GM18520 (cell line): ENCODE data around the gene MEMO1.
"Not testable (repeated sequence)": the region's sequence is repeated elsewhere in the genome, so short reads cannot be mapped to it uniquely, and the experiment has no call there.

Experiments
- ATAC-seq: cut with Tn5 transposase; IDR thresholded peaks from one replicate; pipeline ENCODE4 v1.9.1; 2021; ENCODE audit not compliant: unreplicated experiment

The MEMO1 gene

DNA sequence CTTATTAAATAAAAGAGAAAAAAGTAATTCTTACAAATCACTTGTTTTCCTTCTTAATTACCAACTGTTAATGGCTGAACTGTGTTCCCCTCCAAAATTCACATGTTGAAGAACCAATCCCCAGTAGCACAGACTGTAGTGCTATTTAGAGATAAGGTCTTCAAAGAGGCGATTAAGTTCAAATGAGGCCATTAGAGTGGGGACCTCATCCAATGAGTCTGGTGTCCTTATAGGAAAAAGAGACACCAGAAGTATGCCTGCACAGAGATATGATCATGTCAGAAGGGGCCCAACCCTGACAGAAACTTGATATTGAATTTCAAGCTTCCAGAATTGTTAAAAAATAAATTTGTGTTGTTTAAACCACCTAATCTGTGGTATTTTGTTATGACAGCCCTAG lies 89.8 kb downstream of the MEMO1 start:
- no peak for ATAC-seq

- no peak for ATAC-seq
Measured at GRCh38 chr2:31919499-31919898, 91.3 kb downstream of the MEMO1 start.

DNA sequence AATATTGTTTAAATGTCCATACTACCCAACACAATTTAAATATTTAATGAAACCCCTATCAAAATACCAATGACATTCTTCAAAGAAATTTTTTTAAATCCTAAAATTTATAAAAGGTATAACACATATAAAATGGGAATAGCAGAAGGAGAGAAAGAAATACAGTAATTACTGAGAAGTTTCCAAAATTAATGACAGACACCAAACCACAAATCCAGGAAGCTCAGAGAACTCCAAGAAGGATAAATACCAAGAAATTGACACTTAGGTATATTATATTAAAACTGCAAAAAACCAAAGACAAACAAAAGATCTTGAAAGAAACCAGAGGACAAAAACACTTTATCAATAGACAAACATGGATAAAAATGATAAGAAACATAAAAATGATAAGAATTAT lies 101.1 kb downstream of the MEMO1 start:
- ATAC-seq: no peak

DNA sequence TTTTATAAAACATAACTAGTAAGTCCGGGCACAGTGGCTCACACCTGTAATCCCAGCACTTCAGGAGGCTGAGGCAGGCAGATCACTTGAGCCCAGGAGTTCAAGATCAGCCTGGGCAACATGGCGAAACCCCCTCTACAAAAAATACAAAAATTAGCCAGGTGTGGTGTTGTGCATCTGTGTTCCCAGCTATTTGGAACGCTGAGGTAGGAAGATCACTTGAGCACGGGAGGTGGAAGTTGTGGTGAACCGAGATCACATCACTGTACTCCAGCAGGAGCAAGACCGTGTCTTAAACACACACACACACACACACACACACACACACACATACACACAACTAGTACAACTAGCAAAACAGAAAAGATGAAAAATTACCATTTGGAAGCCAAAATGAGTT lies 103.3 kb downstream of the MEMO1 start:
- ATAC-seq: not testable (repeated sequence)

DNA sequence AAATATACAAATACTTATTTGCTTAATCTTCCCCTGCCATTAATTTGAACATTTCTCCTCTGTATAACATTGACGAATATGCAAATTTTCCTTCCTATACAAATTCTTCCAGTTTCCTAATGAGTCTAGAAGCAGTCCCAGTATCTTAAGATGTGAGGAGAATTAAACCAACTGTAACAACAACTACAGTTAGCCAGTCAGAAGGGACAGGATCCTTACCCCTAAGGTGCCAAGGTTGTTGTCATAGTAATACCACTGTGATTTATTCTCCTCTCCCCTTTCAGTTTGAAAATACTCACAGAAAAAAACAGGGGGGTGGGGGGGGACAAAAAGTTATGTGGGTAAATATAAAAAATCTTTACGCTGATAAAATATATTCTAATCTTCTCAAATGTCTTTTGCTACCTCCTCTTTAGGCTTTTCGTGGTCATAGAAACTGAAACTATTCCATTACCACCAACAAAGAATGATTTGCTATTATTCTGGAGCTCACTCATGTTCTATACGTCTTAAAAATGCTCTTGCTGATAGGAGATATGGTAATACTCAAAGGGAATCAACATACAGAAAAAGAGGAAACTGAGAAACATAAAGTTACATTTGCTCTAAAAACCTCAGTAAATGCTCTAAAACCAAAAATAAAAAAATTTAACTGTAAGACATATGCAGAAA lies 107.6 kb downstream of the MEMO1 start:
- no peak for ATAC-seq

DNA sequence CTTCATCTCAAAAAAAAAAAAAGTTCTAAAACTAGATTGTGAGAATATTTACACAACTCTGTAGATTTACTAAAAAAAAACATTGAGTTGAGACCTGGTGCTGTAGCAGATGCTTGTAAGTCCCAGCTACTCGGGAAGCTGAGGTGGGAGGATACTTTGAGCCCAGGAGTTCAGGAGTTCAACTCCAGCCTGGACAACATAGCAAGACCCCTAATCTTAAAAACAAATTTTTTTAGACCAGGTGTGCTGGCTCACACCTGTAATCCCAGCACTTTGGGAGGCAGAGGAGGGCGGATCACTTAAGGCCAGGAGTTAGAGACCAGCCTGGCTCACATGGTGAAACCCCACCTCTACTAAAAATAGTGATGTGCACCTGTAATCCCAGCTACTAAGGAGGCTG lies 108.9 kb downstream of the MEMO1 start:
- no peak for ATAC-seq

DNA sequence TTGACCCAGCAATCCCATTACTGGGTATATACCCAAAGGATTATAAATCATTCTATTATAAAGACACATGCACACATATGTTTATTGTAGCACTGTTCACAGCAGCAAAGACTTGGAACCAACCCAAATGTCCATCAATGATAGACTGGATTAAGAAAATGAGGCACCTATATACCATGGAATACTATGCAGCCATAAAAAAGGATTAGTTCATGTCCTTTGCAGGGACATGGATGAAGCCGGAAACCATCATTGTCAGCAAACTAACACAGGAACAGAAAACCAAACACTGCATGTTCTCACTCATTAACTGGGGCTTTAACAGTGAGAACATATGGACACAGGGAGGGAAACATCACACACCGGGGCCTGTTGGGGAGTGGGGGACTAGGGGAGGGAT lies 110.7 kb downstream of the MEMO1 start:
- ATAC-seq: not testable (repeated sequence)

- ATAC-seq: not testable (repeated sequence)
Measured at GRCh38 chr2:31898346-31898745, 112.5 kb downstream of the MEMO1 start.

GRCh38 chr2:31897340-31897739 lies 113.5 kb downstream of the MEMO1 start:
- not testable (repeated sequence) for ATAC-seq

GRCh38 chr2:31896293-31896692 lies 114.5 kb downstream of the MEMO1 start:
- ATAC-seq: no peak

DNA sequence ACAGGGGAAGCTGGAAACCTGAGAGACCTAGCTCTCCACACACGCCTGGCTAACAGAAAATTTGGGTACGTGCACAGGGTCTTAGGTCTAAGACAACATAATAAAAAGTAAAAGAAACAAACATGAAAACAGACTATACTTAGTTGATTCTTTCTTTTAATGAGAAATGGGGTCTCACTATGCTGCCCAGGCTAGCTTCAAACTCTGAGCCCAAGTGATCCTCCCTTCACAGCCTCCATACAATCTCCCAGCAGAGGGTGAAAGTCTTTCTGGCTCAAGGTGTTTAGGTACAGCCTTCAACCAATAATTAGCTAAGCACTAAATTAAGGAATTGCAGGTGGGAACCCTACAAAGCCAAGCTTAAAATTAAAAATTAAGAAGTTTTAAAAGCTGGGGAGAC lies 116.2 kb downstream of the MEMO1 start:
- no peak for ATAC-seq

DNA sequence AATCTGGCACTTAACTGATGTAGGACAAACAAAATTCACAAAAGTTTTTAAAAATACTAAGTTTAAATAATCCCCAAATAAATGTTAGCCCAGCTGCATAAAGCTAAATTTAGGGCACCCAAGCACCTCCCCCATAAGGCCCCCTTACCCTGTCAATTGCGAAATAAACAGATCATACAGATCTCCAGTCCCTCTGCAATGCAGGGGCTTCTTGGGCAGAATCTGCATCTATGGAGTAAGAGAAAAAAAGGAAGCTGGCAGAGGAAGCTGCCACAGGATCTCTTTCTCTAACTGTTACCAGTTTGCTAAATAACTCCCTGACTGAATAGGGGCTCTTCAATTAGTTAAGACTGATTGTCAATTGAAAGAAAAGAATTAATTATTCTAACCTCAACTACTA lies 117.7 kb downstream of the MEMO1 start:
- ATAC-seq: no peak

- no peak for ATAC-seq
Measured at GRCh38 chr2:31889044-31889443, 121.8 kb downstream of the MEMO1 start.

DNA sequence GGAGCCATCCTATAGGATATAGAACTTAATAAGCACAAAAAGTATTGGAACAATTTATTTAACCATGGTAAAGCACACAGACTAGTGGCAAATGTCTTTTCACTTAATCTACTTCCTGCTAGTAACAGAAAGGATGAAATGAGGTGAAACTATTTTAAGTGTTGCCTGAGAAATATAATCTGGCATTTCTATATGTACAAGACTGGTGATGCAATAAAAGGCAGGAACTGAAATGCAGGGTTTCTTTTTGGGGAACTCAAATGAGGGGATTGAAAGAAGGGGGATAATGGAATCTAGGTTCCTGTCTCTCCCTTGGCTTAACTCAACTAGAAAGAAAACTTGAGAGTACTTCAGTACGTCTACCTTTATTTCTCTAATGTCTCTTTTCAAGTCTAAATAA lies 122.3 kb downstream of the MEMO1 start:
- ATAC-seq: no peak

GRCh38 chr2:31886700-31887099 lies 124.1 kb downstream of the MEMO1 start:
- ATAC-seq: no peak

- no peak for ATAC-seq
Measured at GRCh38 chr2:31877008-31877407, 133.8 kb downstream of the MEMO1 start.

GRCh38 chr2:31874071-31874470 lies 136.7 kb downstream of the MEMO1 start:
- ATAC-seq: no peak

DNA sequence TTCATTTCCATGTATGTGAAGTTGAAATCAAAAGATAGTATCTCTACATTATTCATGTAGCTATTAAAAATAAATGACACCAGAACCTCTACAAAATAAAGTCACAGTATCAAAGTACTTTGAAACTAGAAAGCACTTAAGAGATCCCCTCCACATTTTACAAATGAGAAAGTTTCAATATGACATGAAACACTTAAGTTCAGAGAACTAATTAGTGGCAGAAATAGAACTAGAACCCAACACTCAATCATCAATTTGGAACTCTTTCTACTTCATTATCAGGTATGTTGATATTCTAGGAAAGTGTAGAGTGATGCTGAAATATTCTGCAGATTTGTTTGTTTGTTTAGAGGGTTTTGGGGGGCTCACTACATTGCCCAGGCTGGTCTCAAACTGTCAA lies 145.6 kb downstream of the MEMO1 start:
- no peak for ATAC-seq

DNA sequence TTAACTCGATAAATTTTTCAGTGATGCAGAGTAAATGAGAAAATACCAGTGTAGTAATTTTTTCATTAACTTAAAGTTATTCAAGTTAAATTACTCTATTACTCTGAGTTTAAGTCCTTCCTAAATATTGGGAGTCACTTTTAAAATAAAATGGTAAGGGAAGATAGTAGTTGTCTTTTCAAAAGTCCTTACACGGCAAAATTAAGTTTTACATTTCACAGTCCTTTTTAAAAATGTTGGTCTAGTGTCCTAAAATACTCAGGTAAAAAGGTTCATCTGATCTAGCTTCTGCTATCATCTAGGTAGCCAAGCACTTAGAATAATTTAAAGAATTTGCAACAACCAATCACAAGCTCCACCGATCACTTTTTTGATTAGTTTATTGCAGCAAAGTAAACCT lies 146.9 kb downstream of the MEMO1 start:
- no peak for ATAC-seq

DNA sequence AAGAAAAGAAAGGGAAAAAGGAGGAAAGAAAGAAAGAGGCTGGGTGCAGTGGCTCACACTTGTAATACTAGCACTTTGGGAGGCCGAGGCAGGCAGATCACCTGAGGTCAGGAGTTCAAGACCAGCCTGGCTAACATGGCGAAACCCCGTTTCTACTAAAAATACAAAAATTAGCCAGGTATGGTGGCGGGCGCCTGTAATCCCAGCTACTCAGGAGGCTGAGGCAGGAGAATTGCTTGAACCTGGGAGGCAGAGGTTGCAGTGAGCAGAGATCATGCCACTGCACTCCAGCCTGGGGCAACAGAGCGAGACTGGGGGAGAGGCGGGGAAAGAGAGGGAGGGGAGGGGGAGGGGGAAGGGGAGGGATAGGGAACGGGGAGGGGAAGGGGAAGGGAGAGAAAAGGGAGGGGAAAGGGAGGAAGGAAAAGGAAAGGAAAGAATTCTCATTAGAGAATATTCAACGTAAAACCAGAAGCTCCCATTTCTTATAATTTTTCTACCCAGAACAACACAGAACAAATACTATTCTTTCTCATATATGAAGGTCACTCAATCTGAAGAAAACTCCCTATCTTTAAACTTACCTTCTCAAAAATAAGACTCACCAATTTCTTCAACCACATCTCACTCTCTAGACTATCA lies 147.7 kb downstream of the MEMO1 start:
- ATAC-seq: not testable (repeated sequence)

GRCh38 chr2:31859959-31860358 lies 150.8 kb downstream of the MEMO1 start:
- no peak for ATAC-seq

- ATAC-seq: no peak
Measured at GRCh38 chr2:31853521-31853920, 157.3 kb downstream of the MEMO1 start.

GRCh38 chr2:31842150-31842549 lies 168.7 kb downstream of the MEMO1 start:
- not testable (repeated sequence) for ATAC-seq
